GM19452 (cell line): Measurements from ENCODE around the gene CLIC6.

ENCODE experiments used
- ATAC-seq: cut with Tn5 transposase; IDR thresholded peaks from one replicate; pipeline ENCODE4 v1.9.1; 2021; ENCODE audit not compliant: unreplicated experiment

Gene CLIC6

GRCh38 chr21:34762786-34763185 is 94.0 kb downstream of the CLIC6 start:
- no peak for ATAC-seq

GRCh38 chr21:34764715-34765284 is 96.0 kb downstream of the CLIC6 start:
- ATAC-seq: no peak

- no peak for ATAC-seq
Measured at GRCh38 chr21:34765619-34766018, 96.8 kb downstream of the CLIC6 start.

GRCh38 chr21:34766862-34767261 is 98.1 kb downstream of the CLIC6 start:
- no peak for ATAC-seq
